HepG2 (cell line): ENCODE results near the gene UTP4. TPM values are rescaled to one million over a fixed set of nuclear protein-coding genes. Genes with fewer than 3 reads are reported as not detected.
A peak's percentile ranks its signal among the peaks of the same experiment; 100 is the strongest.

Experiments
- ARID2 ChIP-seq: sonication (generic); formaldehyde crosslinking; IDR thresholded peaks from 2 replicates; pipeline ENCODE4 v1.8.1; 2022; ENCODE audit warnings: mild to moderate bottlenecking, missing genetic modification reagents, borderline replicate concordance
- FOXP4 ChIP-seq: sonication (generic); formaldehyde crosslinking; IDR thresholded peaks from 2 replicates; pipeline ENCODE4 v1.4.0; 2020; ENCODE audit warnings: missing genetic modification reagents
- GABPB1 ChIP-seq: IDR thresholded peaks from 2 replicates; pipeline ENCODE4 v1.6.1; 2016; ENCODE audit warnings: mild to moderate bottlenecking, missing genetic modification reagents, moderate library complexity, missing compliant biosample characterization
- HDAC1 ChIP-seq: sonication (generic); formaldehyde crosslinking; IDR thresholded peaks from 2 replicates; pipeline ENCODE4 v1.5.1; 2020; ENCODE audit warnings: mild to moderate bottlenecking, missing genetic modification reagents
- HOXA9 ChIP-seq: sonication (generic); formaldehyde crosslinking; IDR thresholded peaks from 2 replicates; pipeline ENCODE4 v1.8.1; 2022; ENCODE audit warnings: missing genetic modification reagents, mild to moderate bottlenecking, moderate library complexity, borderline replicate concordance
- KDM5B ChIP-seq: sonication (generic); formaldehyde crosslinking; IDR thresholded peaks from 2 replicates; pipeline ENCODE4 v1.4.0; 2020; ENCODE audit warnings: missing genetic modification reagents, mild to moderate bottlenecking, borderline replicate concordance
- KLF11 ChIP-seq: IDR thresholded peaks from 2 replicates; pipeline ENCODE4 v1.6.1; 2016; ENCODE audit warnings: missing compliant biosample characterization
- LCORL ChIP-seq, 2 experiments: fragments of 450-650 bp in 1 of 2; sonication (generic) in 1 of 2; formaldehyde crosslinking in 1 of 2; IDR thresholded peaks; 2 replicates each; pipeline versions ENCODE4 v1.5.0 to v1.6.1; 2017 to 2020; ENCODE audit warnings: antibody characterized with exemption in 1 of 2, missing genetic modification reagents in 1 of 2
- NFKBIZ ChIP-seq: IDR thresholded peaks from 2 replicates; pipeline ENCODE4 v1.6.1; 2018; ENCODE audit warnings: missing genetic modification reagents, missing compliant biosample characterization
- RARA ChIP-seq: IDR thresholded peaks from 2 replicates; pipeline ENCODE4 v1.6.1; 2016; ENCODE audit warnings: missing genetic modification reagents, missing compliant biosample characterization
- SALL1 ChIP-seq: sonication (generic); formaldehyde crosslinking; IDR thresholded peaks from 2 replicates; pipeline ENCODE4 v1.8.0; 2022; ENCODE audit warnings: mild to moderate bottlenecking, missing genetic modification reagents
- SOX5 ChIP-seq: IDR thresholded peaks from 2 replicates; pipeline ENCODE4 v1.6.1; 2016; ENCODE audit warnings: borderline replicate concordance
- ZFY ChIP-seq: sonication (generic); formaldehyde crosslinking; IDR thresholded peaks from 2 replicates; pipeline ENCODE4 v1.4.0; 2020; ENCODE audit warnings: missing genetic modification reagents
- ZNF263 ChIP-seq: sonication (generic); formaldehyde crosslinking; IDR thresholded peaks from 2 replicates; pipeline ENCODE4 v1.4.0; 2020; ENCODE audit warnings: missing genetic modification reagents
- ZNF329 ChIP-seq: sonication (generic); formaldehyde crosslinking; IDR thresholded peaks from 2 replicates; pipeline ENCODE4 v1.9.0; 2021; ENCODE audit warnings: low read depth, mild to moderate bottlenecking, missing genetic modification reagents
- ZNF580 ChIP-seq: IDR thresholded peaks from 2 replicates; pipeline ENCODE4 v1.6.1; 2016; ENCODE audit warnings: low read depth, borderline replicate concordance
- ZNF792 ChIP-seq: IDR thresholded peaks from 2 replicates; pipeline ENCODE4 v1.6.1; 2016
- polyA plus RNA-seq, 8 experiments: library from polyadenylated mRNA; depleted of rRNA in 3 of 8; stranded (reverse) in 7 of 8; unstranded in 1 of 8; fragments of >200 nt; fragmentation: Illumina TruSeq in 4 of 8; extraction: Trizol in 4 of 8; gene quantifications; 2 replicates each; pipeline versions ENCODE4 v1.2.1 to v1.2.3, GENCODE V29; 2011 to 2016; ENCODE audit warnings: low read depth in 4 of 8, missing spikeins in 1 of 8, mixed read lengths in 1 of 8; ENCODE audit not compliant: insufficient read depth in 1 of 8
- total RNA-seq, 5 experiments: library from RNA; depleted of rRNA; stranded (reverse); fragments of >200 nt; fragmentation: Illumina TruSeq; extraction: Trizol; gene quantifications; 2 replicates each; pipeline ENCODE4 v1.2.3, GENCODE V29; 2016; ENCODE audit warnings: low read depth in 1 of 5
- TF ChIP-seq, protein P1 (sequence below): sonication (generic); formaldehyde crosslinking; IDR thresholded peaks from 2 replicates; pipeline ENCODE4 v1.8.1; 2022; ENCODE audit warnings: low read depth, mild to moderate bottlenecking, missing genetic modification reagents
- TF ChIP-seq, protein P2 (sequence below): IDR thresholded peaks from 2 replicates; pipeline ENCODE4 v1.6.1; 2016
- TF ChIP-seq, protein P3 (sequence below): IDR thresholded peaks from 2 replicates; pipeline ENCODE4 v1.6.1; 2016; ENCODE audit warnings: missing biosample characterization, missing genetic modification reagents, low read depth
- TF ChIP-seq, protein P4 (sequence below), 2 experiments: fragments of 450-650 bp in 1 of 2; sonication (generic) in 1 of 2; formaldehyde crosslinking; IDR thresholded peaks; 2 replicates each; pipeline versions ENCODE4 v1.5.0 to v1.8.0; 2020 to 2022; ENCODE audit warnings: mild to moderate bottlenecking in 1 of 2, missing genetic modification reagents in 1 of 2

UTP4 gene
- total and polyA plus RNA-seq, 2 of the 13 experiments (the other 11 are each of a cell fraction or from before 2014, with no cell fraction given), result 30.0 to 85.8 TPM

DNA sequence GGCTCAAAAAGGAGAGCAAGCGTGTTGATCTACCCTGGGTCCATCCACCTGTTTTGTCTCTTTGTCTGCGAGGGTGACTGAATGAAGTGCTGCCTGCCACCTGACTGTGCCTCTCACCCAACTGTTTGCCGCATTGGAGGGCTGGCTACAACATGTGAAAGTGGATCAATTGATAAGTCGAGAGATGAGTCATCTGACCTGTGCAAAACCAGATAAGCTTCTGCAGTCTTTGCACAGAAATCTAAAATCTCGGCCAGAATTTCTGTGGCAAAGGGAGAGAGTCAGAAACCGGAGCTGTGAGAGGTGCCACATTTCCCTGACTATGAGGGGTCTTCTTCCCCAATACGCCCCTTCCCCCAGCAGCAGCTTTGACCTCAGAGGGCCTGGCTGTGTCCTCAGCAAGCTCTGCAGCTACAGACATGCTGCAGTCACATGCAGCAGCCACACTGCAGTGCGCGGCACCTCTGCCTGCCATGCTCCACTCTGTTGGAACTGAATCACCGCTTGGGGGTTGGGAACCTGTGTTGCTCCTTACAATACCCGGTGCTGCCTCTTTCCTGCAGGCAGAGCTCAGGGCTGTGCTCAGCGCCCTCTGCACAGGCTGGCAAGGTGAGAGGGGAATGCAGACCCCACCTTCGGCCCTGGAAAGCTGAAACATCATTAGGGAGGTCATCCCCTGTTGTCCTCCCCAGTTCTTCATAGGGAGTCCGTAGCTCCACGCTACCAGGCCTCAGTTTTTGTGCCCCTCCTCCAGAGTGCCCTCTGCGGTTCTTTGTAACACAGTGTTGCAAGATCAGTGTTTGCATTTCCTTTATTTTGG lies 43.1 kb upstream of the UTP4 start (continued):
- TF ChIP-seq, protein P1, sequence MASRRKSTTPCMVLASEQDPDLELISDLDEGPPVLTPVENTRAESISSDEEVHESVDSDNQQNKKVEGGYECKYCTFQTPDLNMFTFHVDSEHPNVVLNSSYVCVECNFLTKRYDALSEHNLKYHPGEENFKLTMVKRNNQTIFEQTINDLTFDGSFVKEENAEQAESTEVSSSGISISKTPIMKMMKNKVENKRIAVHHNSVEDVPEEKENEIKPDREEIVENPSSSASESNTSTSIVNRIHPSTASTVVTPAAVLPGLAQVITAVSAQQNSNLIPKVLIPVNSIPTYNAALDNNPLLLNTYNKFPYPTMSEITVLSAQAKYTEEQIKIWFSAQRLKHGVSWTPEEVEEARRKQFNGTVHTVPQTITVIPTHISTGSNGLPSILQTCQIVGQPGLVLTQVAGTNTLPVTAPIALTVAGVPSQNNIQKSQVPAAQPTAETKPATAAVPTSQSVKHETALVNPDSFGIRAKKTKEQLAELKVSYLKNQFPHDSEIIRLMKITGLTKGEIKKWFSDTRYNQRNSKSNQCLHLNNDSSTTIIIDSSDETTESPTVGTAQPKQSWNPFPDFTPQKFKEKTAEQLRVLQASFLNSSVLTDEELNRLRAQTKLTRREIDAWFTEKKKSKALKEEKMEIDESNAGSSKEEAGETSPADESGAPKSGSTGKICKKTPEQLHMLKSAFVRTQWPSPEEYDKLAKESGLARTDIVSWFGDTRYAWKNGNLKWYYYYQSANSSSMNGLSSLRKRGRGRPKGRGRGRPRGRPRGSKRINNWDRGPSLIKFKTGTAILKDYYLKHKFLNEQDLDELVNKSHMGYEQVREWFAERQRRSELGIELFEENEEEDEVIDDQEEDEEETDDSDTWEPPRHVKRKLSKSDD (CRISPR knock-in tag), result no peak
- TF ChIP-seq GABPB1 (CRISPR knock-in tag), result 0 out of 2 replicates have a peak, but pooled peaks have one; percentile 33
- TF ChIP-seq, protein P2, sequence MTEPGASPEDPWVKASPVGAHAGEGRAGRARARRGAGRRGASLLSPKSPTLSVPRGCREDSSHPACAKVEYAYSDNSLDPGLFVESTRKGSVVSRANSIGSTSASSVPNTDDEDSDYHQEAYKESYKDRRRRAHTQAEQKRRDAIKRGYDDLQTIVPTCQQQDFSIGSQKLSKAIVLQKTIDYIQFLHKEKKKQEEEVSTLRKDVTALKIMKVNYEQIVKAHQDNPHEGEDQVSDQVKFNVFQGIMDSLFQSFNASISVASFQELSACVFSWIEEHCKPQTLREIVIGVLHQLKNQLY (CRISPR knock-in tag), result peak; percentile 84; the same call in 1 of the 2 replicates
- TF ChIP-seq HOXA9 (CRISPR knock-in tag), result peak; percentile 76; the same call in 1 of the 2 replicates
- peak; percentile 73 for TF ChIP-seq ZFY
- peak; percentile 37; the same call in 1 of the 2 replicates for TF ChIP-seq ZNF580 (CRISPR knock-in tag)
- peak; percentile 71 for TF ChIP-seq SALL1
- TF ChIP-seq LCORL (IDR thresholded peaks at IDR 0.05), result no peak
- no peak for TF ChIP-seq LCORL (CRISPR knock-in tag; IDR thresholded peaks at IDR 0.05)
- TF ChIP-seq KDM5B (CRISPR knock-in tag), result peak; percentile 61; the same call in 1 of the 2 replicates
- peak; percentile 98 for TF ChIP-seq ZNF263 (CRISPR knock-in tag)
- peak; percentile 48; the same call in 1 of the 2 replicates for TF ChIP-seq SOX5 (CRISPR knock-in tag)
- peak; percentile 56; the same call in 1 of the 2 replicates for TF ChIP-seq ZNF792 (CRISPR knock-in tag)
- peak; percentile 73 for TF ChIP-seq HDAC1
- TF ChIP-seq ZNF329 (CRISPR knock-in tag), result no peak
- peak; percentile 6; the same call in 1 of the 2 replicates for TF ChIP-seq RARA (CRISPR knock-in tag)
- TF ChIP-seq FOXP4, result 0 out of 2 replicates have a peak, but pooled peaks have one; percentile 24
- TF ChIP-seq, protein P3, sequence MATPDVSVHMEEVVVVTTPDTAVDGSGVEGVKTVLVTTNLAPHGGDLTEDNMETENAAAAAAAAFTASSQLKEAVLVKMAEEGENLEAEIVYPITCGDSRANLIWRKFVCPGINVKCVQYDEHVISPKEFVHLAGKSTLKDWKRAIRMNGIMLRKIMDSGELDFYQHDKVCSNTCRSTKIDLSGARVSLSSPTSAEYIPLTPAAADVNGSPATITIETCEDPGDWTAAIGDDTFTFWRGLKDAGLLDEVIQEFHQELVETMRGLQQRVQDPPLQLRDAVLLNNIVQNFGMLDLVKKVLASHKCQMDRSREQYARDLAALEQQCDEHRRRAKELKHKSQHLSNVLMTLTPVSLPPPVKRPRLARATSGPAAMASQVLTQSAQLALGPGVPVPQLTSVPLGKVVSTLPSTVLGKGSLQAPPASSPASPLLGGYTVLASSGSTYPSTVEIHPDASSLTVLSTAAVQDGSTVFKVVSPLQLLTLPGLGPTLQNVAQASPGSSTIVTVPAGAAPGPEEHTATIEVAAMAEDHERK (CRISPR knock-in tag), result no peak
- TF ChIP-seq, protein P4, sequence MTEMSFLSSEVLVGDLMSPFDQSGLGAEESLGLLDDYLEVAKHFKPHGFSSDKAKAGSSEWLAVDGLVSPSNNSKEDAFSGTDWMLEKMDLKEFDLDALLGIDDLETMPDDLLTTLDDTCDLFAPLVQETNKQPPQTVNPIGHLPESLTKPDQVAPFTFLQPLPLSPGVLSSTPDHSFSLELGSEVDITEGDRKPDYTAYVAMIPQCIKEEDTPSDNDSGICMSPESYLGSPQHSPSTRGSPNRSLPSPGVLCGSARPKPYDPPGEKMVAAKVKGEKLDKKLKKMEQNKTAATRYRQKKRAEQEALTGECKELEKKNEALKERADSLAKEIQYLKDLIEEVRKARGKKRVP (CRISPR knock-in tag; IDR thresholded peaks at IDR 0.05), result peak in 1 of 2 experiments; percentile 23; a peak in 1 of 4 replicates
- TF ChIP-seq KLF11 (CRISPR knock-in tag), result 0 out of 2 replicates have a peak, but pooled peaks have one; percentile 37
- TF ChIP-seq ARID2 (CRISPR knock-in tag), result peak; percentile 87; the same call in 1 of the 2 replicates
- TF ChIP-seq NFKBIZ (CRISPR knock-in tag), result no peak
